ENCODE measurements around the gene CAST.

CAST gene

GRCh38 chr5:96751203-96752169 lies 89.3 kb downstream of the CAST start:
- no peak for DNase-seq

DNA sequence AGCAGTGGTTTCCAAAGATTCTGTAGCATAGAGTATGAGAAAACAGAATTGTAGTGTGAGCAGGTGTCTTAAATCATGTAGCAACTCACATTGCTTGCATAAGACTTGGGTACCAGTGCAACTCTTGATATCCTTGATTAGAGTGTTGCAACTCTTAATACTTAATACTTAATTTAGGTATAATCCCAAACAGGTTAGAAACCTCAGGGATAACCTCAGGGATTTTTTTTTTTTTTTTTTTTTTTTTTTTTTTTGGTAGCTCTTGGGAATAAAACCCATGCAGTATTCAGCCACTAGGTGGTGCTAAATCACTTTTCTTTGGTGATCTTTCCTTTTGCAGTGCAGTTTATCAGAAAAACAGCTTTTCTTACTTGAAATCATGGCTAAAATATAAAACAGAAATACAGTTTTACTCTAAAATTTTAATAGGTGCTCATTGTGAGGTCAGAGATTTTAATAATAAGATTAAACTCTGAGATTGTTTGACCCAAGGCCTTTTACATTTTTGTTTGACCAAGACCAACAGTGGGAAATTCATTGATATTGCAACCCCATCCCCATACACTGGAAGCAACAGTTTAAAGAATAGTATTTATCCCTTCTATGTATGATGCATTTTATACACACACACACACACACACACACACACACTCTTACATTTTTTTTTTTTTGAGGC lies 90.3 kb downstream of the CAST start:
- peak; percentile 43 for DNase-seq

GRCh38 chr5:96753017-96753397 lies 90.8 kb downstream of the CAST start:
- DNase-seq: no peak

- DNase-seq: no peak
These were observed 91.7 kb downstream of the CAST start for GRCh38 chr5:96753848-96754247.

DNA sequence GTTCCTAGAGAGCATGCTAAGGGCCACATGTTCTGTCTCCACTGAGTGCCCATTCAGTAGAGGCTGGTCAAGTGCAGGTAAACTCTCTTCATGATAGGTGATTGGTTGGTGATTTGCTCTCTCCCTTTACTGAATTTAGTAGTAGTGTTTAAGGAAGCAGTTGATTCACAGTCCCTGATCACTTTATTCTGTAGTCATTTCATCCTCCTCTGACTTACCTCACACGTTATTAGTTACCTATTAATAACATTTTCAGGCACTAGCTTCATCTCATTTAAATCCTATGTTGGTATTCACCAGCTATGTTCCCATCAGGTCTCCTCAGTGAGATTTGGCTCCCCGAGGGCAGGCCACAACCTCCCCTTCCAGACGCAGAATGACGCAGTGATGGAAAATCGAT lies 93.7 kb downstream of the CAST start:
- DNase-seq: no peak

- DNase-seq: no peak
These were observed 94.8 kb downstream of the CAST start for GRCh38 chr5:96756985-96757384.

DNA sequence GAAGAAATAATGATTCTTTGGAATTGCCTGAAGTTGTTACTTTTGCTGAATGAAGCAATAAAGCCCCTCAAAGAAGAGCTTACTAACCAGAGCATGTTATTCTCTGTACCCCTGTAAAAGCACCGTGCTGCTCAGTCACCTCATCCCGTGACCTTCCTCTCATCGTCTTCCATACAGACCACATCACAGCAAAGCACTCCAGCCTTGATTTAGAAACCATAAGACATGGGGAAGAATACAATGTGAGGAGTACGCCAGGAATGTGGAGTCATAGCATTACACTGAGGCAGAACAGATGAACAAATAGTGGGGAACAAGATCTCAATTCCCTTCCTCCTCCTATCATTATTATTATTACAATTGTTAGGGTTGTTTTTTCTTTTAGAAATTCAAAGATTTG lies 96.4 kb downstream of the CAST start:
- DNase-seq: no peak

DNA sequence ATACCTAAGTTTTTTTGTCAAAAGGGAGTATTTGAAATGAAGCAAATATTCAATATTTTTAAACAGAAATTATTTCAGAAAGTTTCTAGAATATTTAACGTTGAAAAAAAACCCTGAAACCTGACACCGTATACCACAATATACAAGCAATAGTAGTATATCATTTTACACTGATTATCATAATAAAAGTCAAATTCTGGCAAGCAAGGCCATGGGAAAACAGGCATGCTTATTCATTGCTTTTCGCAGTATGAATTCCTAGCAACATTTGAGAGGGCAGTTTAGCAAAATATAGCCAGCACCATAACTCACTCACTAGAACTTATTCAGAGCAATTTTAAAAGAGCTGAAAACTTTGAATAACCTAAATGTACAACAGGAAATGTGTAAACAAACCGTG lies 99.4 kb downstream of the CAST start:
- DNase-seq: no peak

DNA sequence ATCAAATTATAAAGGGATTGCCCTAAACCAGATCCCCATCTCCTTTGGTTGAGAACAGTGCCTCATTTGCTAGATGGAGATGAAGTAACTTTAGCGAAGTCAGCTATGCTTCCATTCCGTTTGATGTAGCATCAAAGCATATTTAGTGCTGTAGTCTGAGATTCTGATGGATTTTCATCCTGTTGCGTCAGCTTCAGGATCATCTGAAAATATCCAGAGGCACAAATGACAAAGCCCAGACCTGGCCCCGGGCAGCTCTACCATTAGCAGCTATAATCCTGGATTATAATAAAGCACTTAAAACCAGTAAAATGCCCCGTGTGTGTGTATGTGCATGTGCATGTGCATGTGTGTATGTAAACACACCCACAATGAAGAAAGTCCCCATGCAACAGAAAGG lies 100.8 kb downstream of the CAST start:
- DNase-seq: no peak

- no peak for DNase-seq
These were observed 102.9 kb downstream of the CAST start for GRCh38 chr5:96765043-96765442.

DNA sequence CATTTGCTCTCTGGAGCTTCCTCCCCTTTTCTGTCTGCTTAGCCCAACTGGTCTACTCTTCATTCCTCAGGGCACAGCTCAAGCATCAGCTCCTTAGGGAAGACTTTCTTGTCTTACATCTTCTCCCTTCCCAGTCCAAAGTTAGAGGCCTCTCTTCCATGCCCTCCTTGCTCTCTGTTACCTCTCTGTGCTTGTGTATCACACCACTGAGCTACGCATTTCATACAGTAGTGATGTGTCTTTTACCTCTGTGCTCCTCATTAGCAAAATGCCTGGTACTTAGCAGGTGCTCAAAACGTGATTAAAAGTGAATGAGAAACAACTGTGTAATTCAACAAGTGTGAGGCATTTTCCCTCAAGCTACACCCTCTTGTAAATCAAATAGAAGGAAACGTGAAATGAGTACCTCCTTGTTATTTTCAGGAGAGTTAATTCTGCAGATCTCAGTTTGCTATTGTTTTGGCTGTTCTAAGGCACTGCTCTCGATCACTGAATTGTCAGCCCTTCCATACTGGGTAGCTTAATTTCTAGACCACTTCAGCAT lies 106.6 kb downstream of the CAST start:
- no peak for DNase-seq

DNA sequence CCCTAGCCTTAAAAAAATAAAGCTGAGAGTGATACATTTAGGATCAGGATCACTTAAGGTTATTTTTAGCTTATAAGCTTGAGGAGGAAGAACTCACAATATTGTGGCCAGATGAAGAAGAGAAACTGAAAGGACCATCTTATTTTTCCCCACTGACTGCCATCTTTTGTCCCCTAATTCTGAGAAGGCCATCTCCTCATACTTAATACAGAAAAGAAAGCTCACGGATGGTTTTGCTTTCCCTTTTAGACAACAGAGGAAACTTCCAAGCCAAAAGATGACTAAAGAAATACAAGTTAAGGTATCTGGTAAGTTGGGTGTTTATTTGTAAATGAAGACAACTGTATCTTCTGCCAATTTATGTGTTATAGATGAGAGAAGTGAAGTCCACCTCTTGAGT lies 109.2 kb downstream of the CAST start:
- DNase-seq: no peak

DNA sequence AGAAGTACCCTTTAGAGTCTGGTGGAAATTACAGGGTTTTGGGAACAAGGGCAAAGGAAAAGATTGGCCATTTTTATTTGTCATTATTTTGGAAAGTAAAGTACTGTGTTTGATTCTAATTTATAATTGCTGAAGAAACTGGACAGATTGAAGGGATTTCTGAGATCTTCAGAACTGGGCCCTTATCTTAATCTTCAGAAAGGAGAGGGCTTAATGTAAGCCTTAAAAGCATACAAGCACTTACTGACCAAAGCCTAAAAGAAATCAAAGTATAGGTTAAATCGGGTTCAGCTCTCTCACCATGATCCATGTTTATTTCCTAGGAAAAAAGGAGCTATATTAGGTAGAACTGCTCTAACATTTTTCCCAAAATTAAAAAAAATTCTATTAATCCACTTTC lies 109.9 kb downstream of the CAST start:
- no peak for DNase-seq

DNA sequence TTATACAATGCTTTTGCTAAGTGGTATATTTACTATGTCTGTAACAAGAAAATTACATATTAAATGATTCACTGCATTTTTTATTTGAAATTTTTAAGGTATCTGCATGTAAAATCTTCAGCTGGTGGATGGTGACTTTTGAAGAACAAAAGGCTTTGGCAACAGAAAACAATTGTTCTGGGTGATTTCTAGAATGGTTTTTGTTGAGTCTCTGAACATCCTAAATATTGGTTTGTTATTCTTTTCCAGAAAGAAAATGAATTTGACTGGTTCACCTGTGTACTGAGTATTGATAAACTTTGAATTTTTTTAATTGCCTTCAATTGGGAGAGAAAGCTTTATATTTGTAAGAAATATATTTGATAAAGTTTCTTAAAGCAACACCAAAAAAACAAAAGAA lies 110.4 kb downstream of the CAST start:
- no peak for DNase-seq

DNA sequence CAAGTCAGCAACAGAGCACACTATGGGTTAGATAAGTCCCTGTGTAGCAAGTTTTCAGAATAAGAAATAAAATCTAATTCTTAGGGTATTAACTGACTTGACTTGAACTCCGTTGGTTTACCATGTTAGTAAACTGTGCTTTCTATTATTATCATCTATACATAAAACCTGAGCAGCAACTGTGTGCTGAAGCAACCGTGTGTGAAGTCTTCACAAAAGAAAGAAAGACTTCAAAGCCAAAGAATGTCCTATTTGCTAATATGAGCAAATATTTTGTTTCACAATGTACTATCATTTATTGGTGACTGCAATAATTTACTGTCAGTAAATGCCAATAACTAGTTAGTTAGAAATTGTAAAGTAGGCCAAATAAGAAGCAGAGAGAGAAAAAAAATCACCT lies 112.9 kb downstream of the CAST start:
- DNase-seq: no peak

DNA sequence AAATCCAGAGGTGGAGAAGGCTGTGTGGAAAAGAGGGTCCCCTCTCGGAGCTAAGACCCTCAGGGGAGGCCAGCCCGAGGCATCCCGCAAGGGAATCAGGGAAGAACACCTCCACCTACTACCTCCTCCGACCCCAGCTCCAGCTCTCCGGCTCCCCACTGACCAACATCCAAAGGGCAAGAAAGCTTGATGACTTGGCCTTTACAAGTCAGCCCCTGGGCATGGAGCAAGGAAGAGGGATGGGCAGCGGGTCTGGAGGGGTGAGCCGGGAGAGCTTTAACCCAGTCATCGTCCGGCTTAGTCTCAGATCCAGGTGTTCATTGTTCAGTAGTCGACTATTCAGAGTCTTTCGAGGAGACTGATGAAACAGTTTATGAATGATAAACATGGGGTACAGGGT lies 113.5 kb downstream of the CAST start:
- DNase-seq: no peak

DNA sequence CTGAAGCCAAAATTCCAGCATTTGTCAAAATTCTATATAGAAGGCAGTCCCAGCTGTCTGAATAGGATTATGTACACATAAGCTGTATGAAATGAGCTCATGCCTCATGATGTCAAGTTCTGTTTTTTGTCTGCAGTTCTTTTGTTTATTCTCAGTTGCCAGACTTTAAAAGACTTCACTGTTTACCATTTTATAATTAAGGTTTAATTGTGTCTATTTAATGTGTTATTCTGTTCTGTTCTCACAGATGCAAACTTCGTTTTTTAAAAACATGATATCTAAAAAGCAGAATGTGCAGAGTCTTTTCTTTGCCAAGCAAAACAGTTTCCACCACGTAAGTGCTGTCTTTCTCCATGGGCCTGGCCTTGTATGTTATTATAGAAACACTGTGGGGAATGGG lies 114.4 kb downstream of the CAST start:
- no peak for DNase-seq

GRCh38 chr5:96778409-96778808 lies 116.2 kb downstream of the CAST start:
- no peak for DNase-seq

GRCh38 chr5:96780626-96781025 lies 118.5 kb downstream of the CAST start:
- no peak for DNase-seq

DNA sequence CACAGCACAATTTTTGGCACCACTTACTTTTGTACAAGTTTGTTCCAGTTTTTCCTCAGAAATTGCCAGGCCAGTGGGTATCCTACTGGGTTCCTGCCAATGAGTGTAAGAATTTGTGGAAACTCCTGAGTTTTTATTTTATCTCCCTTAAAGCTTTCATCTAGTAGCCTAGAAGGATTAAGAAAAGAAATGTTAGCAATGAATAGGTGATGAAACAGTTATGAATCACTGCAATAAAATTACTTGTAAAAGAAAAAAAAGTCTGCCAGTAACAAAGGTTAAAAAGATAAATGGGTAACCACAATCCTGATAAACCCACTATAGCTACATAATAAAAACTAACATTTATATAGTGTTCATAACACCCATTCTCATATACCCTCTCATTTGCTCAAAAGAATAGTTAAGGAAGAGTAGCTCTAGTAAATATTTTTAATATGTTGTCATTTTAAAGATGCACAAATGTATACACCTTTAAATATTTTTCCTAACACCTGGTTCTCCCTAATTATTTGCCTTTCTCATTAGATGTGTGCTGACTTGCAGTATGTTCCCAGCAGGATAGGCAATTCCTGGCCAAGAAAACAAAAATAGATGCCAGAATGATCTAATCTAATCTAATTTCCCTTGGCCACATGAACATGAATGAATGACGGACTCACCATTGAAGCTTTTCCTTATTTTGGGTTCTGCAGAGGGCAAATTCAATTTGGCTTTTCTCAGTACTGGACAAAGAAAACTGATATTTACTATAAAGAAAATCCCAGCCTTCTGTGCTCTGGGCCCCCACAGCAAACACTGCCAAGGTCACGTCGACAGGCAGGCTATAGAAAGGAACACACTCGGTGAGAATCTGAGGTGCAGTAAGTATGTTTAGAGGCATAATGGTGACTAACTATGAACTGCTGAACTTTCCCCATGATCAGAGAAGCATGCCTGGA lies 119.1 kb downstream of the CAST start:
- DNase-seq: no peak

- no peak for DNase-seq
These were observed 121.2 kb downstream of the CAST start for GRCh38 chr5:96783326-96783725.

DNA sequence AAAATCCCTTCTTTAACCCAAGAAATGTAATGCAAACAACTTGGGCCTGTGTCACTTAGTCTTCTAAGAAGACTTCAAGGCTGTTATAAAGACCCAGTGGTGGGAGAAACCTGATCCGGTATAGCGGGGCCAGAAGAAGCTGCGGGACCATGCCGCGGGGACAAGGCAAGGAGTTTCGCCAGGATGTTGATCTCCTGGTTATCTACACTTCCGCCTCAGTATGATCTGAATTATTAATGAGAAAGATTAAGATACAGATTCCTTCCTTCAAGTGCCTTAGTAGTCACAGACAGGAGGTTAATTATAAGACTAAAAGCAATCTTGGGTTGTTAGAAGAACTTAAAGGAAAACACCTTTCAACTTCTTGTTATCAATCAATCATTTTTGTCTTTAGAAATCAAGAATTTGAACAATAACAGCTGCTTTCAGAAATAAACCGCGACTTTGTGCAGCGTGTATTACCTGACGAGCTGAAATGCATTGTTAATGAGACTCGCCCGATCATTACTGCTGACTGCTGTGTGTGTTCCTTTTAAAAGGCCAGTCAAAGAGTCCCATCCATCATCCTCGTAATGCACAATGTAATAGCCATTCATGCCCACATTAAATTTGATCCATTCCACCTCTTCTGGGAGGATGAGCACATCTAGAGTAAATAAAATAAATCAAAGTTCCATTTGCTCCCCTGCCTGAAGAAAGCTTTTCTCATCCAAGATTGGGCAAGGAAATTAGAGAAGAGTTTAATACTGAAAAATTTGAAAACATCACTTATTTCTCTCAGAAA lies 123.3 kb downstream of the CAST start:
- DNase-seq: no peak
